Measurements from ENCODE around the gene PGM2. TPM values are rescaled to one million over a fixed set of nuclear protein-coding genes. Genes with fewer than 3 reads are reported as not detected.

Gene PGM2
- total RNA-seq, 2 donors from 2014 or later, result 21.5 to 25.1 TPM

GRCh38 chr4:37902212-37902611 is 75.7 kb downstream of the PGM2 start:
- Histone ChIP-seq H3K27me3 (ENCODE audit: control insufficient read depth, insufficient read depth, low read length, poor library complexity, severe bottlenecking) (peaks cover 6% of the 10 kb centered on the region), H3K4me3 (ENCODE audit: low read length) (no peak overlapping the region), H3K27ac (ENCODE audit: low read depth, low read length) (no peak overlapping the region), H3K36me3 (ENCODE audit: control insufficient read depth, insufficient read depth, low read length) (no peaks in the 10 kb centered on the region), H3K9me3 (ENCODE audit: control insufficient read depth, low read length) (no peaks in the 10 kb centered on the region), H3K9ac (ENCODE audit: extremely low read depth, low read length, poor library complexity, severe bottlenecking) (no peak overlapping the region), H3K4me1 (ENCODE audit: control insufficient read depth, insufficient read depth, low read length) (no peaks in the 10 kb centered on the region)
- peaks cover 4% of the 10 kb centered on the region for H3K9me3 Mint-ChIP-seq
- no peak for DNase-seq
- 81 to 92% methylated on average over 7 of the region's 7 CpGs for WGBS, 2 experiments (ENCODE audit: insufficient coverage in 1 of 2, insufficient read length in 1 of 2)
- no peak overlapping the region for H3K4me3 Mint-ChIP-seq
- no peaks in the 10 kb centered on the region for H3K4me1 Mint-ChIP-seq
- TF ChIP-seq CTCF (conservative IDR thresholded peaks at IDR 0.05), result no peak
- H3K36me3 Mint-ChIP-seq (ENCODE audit: low read depth), result no peaks in the 10 kb centered on the region
- H3K27me3 Mint-ChIP-seq (ENCODE audit: insufficient read depth), result no peaks in the 10 kb centered on the region
- no peak overlapping the region for H3K27ac Mint-ChIP-seq

GRCh38 chr4:37902738-37903693 is 76.5 kb downstream of the PGM2 start:
- no peak overlapping the region for H3K27ac ChIP-seq (ENCODE audit: low read depth, low read length)
- H3K9ac ChIP-seq (ENCODE audit: extremely low read depth, low read length, poor library complexity, severe bottlenecking), result no peak overlapping the region
- Mint-ChIP-seq H3K36me3 (ENCODE audit: low read depth) (no peaks in the 10 kb centered on the region), H3K4me3 (no peak overlapping the region), H3K9me3 (peaks cover 4% of the 10 kb centered on the region), H3K4me1 (no peaks in the 10 kb centered on the region), H3K27me3 (ENCODE audit: insufficient read depth) (peaks cover 2% of the 10 kb centered on the region), H3K27ac (no peak overlapping the region)
- TF ChIP-seq CTCF (conservative IDR thresholded peaks at IDR 0.05), result no peak
- H3K9me3 ChIP-seq (ENCODE audit: control insufficient read depth, low read length), result no peaks in the 10 kb centered on the region
- H3K27me3 ChIP-seq (ENCODE audit: control insufficient read depth, insufficient read depth, low read length, poor library complexity, severe bottlenecking), result no peaks in the 10 kb centered on the region
- no peak overlapping the region for H3K4me3 ChIP-seq (ENCODE audit: low read length)
- no peaks in the 10 kb centered on the region for H3K36me3 ChIP-seq (ENCODE audit: control insufficient read depth, insufficient read depth, low read length)
- WGBS, 2 experiments (ENCODE audit: insufficient coverage in 1 of 2, insufficient read length in 1 of 2), result 93 to 99% methylated on average over 7 to 9 of the region's 9 CpGs
- no peaks in the 10 kb centered on the region for H3K4me1 ChIP-seq (ENCODE audit: control insufficient read depth, insufficient read depth, low read length)
- no peak for DNase-seq

- no peak overlapping the region for H3K27ac Mint-ChIP-seq
- H3K36me3 Mint-ChIP-seq (ENCODE audit: low read depth), result no peaks in the 10 kb centered on the region
- Histone ChIP-seq H3K4me3 (ENCODE audit: low read length) (no peak overlapping the region), H3K36me3 (ENCODE audit: control insufficient read depth, insufficient read depth, low read length) (no peaks in the 10 kb centered on the region), H3K4me1 (ENCODE audit: control insufficient read depth, insufficient read depth, low read length) (no peaks in the 10 kb centered on the region), H3K27me3 (ENCODE audit: control insufficient read depth, insufficient read depth, low read length, poor library complexity, severe bottlenecking) (no peaks in the 10 kb centered on the region), H3K27ac (ENCODE audit: low read depth, low read length) (no peak overlapping the region), H3K9ac (ENCODE audit: extremely low read depth, low read length, poor library complexity, severe bottlenecking) (no peak overlapping the region), H3K9me3 (ENCODE audit: control insufficient read depth, low read length) (no peaks in the 10 kb centered on the region)
- no peak for DNase-seq
- H3K4me3 Mint-ChIP-seq, result no peak overlapping the region
- 86 to 100% methylated on average over 1 to 3 of the region's 3 CpGs for WGBS, 2 experiments (ENCODE audit: insufficient coverage in 1 of 2, insufficient read length in 1 of 2)
- no peaks in the 10 kb centered on the region for H3K4me1 Mint-ChIP-seq
- H3K9me3 Mint-ChIP-seq, result peaks cover 4% of the 10 kb centered on the region
- no peak for TF ChIP-seq CTCF (conservative IDR thresholded peaks at IDR 0.05)
- peaks cover 2% of the 10 kb centered on the region for H3K27me3 Mint-ChIP-seq (ENCODE audit: insufficient read depth)
Observed at GRCh38 chr4:37903901-37904300, 77.4 kb downstream of the PGM2 start.
